GM21717 (cell line): ENCODE results near the gene C2CD4D.
"Not testable (repeated sequence)": the region's sequence is repeated elsewhere in the genome, so short reads cannot be mapped to it uniquely, and the experiment has no call there.

Experiments
- ATAC-seq: cut with Tn5 transposase; IDR thresholded peaks from one replicate; pipeline ENCODE4 v1.9.1; 2021; ENCODE audit warnings: mild to moderate bottlenecking, moderate library complexity; ENCODE audit not compliant: unreplicated experiment

The C2CD4D gene

DNA sequence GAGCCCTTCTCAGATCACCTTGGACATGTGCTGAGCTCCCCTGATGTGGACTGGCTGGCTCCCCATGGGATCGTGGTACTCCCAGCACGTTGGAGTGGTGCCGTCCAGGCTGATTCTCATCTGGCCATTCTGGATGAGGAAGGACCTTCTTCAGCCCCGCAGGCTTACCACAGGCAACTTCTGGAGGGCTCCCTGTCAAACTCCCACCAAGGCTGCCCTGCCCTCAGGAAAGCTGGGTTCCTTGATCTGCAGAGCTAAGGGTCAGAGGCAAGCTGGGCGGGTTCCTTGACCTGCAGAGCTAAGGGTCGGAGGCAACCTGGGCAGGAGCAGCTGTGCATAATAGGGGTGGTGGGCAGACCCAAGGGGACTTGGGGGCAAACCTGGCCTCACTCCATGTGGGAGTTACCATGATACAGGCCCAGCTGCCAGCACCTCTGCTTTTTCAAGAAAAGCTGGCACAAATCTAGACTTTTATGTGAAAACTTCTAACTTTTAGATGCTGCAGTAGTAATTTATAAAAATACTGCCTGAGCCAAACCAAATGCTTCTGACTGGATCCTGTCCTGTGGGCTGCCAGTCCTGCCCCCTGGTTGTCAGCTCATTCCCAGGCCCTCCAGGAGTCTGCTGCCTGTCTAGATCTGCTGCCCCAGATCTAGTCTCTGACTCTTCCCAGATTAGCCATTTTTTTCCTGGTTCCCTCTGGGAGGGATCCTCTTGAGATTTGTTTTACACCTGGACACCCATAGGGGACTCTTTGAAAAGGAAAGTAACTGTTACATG lies 19.5 kb upstream of the C2CD4D start:
- no peak for ATAC-seq

DNA sequence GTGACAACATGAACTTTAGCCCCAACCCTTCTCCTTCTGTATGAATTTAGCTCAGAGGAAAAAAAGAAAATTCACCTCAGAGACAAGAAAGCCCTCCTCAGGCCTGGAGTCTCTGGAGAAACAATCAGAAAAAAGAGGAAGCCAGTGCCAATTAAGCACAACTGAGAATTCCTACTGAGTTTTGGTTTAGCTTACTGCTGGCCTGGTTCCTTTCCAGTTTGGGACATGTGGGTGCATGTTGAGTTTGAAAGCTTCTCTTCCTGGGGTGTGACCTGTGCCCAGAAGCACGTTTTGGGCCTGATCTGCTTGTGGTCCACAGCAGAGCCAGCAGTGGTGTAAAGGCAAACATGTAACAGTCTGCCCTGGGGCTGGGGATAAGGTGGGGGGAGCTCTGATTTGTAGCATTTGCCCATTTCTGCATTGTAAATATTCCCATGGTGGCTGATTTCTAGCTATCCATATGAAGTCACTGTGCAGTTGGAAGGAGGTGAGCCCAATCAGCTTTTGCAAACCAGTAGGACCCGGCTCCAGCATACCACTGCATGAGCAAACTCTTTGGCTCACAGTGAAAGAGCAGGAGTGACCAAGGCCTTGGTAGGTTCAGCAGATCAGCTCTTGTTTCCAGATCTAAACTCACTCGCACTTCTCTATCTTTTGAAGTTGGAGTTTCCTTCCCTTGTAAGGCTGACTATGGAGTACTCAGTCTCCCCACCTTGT lies 18.6 kb upstream of the C2CD4D start:
- ATAC-seq, result no peak

DNA sequence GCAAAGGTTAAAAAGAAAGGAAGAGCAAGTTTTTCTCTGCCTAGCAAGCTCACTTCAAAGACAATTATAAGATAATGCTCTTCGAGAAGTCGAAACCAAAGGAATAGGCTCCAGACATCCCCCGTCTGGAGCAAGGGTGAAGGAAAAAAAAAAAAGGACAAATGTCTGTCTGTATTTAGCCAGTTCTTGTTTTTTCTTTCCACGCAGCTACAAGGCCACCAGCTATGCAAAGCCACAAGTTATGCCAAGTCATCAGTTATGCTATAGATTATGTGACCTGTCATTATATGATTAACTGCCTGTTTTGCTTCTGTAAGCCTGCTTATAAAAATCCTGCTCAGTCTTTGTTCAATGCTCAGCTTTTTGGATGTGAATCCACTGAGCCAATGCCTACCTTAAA lies 16.3 kb upstream of the C2CD4D start:
- ATAC-seq, result no peak

DNA sequence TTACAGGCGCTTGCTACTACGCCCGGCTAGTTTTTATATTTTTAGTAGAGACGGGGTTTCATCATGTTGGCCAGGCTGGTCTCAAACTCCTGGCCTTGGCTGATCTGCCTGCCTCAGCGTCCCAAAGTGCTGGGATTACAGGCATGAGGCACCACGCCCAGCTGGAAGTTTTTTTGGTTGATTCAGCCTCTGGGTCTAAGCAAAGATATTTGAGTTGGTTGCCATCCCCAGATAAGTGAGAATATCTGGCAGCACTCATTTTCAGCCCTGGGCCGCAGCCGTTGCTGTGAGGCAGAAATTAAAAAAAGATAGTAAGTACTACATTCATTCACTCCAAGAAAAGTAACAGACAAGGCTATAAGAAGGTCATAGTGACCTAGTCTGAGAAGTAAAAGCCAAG lies 15.9 kb upstream of the C2CD4D start:
- not testable (repeated sequence) for ATAC-seq

DNA sequence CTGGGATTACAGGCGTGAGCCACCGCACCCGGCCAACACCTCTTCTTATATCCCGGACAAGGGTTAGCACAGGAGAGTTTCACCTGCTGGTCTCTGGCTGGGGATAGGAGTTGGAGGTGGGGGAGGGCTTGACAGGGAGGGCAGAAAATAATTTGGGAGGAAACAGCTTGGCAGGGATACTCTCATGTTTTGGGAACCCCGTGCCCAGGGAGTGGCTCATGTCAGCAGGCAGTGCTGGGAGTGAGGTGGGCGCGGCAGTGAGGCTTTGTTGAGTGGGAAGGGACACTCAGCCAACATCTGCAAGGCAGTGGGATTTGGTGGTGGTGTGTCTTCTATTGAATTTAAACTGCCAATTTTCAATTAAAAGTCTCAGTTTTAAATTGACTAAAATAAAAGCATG lies 15.0 kb upstream of the C2CD4D start:
- ATAC-seq, result no peak

DNA sequence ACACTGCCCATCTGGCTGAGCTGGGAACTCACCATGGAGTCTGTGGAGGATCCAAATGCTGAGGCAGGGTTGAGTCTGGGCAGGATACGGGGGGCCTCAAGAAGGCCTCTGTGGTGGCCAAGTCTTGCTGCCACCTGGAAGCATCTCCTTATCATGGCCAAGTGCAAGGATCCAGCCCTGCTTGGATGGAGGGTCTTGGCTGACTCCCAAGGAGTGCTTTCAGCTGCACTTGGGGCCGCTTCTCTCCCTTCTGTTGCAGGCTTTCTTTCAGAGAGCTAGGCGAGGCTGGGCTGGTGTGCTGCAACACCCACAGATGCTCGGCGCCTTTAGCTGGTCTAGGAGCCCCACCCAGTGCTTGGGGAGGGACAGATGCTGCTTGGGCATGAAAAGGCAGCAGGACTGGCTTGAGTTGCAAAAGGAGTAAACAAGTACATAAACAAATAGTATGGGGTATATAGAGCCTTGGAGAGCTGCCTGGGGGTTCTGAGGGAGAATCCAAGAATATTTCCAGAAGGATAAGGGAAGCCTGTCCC lies 13.9 kb upstream of the C2CD4D start, which contains the start of gene THEM5:
Gene THEM5 (minus strand): TSS at position 302 of the 533 bp plus-strand sequence. CDS start 147 bp downstream, at position 155.
- no peak for ATAC-seq

DNA sequence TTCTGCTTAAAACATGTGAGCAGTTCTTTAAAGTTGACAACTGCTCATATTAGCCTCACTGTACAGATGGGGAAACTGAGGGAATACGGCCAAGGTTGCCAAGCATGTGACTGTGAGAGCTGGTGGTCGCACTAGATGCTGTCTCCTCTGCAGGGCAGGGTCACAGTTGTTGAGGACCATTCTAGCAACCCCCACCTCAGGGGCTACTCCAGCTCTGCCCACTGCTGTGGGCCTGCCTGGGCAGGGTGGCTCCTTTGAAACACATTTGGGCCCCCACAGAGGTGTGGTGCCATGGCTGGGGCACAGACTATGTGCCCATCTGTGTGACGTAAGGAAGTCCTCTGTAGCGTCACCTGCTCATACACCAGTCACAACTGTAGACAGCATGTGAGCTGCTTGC lies 13.1 kb upstream of the C2CD4D start:
- ATAC-seq, result no peak

DNA sequence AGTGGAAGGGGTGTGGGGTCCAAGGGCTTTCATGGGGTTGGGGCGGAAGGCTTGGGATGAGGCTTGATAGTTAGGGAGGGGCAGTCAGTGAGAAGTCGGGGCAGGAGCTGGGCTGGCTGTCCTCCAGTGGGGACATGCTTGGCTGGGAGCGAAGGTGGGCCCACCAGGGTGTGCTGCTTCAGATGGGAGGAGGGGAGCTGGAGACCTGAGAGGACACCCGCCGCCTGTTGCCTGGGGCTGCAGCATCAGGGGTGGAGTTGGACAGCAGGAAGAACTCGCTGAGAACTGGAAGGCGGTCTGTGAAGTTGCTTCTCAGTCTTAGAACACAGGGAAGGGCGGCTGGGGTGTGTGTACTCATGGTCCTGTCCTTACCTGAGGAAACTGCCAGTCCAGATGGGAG lies 12.3 kb upstream of the C2CD4D start:
- no peak for ATAC-seq

DNA sequence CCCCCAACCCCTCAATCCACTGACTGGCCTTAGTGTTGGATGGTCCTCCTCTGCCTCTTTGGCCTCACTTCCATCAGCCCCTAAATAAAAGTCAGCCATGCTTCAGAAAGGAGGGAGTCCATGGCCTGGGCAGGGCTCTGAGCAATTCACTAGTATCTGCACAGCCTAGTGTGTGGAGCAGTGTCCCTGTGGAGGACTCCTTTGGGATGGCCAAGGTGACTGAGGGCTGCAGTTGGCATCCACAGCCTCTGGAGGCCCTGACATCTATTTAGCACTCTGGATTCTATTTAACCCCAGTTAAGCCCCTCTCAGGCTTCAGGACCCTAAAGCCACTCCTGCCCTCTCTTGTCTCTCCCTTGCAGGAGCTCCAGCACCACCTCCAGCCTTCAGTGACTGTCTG lies 10.3 kb upstream of the C2CD4D start:
- no peak for ATAC-seq

DNA sequence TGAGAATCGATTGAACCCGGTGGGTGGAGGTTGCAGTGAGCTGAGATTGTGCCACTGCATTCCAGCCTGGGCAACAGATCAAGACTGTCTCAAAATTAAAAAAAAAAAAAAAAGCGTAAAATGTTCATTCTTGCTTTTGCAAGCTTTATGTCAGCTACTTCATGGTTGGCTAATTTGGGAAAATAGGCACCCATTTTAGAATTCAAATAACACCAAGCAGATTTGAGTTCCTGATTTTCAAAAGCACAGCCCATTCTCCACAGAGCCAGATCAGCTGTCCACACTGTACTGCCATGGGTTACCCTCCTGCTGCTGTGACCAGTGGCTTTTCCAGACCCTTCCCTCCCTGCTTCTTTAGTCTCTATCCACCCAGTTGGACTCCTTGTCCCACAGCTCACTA lies 9.5 kb upstream of the C2CD4D start:
- ATAC-seq, result no peak

DNA sequence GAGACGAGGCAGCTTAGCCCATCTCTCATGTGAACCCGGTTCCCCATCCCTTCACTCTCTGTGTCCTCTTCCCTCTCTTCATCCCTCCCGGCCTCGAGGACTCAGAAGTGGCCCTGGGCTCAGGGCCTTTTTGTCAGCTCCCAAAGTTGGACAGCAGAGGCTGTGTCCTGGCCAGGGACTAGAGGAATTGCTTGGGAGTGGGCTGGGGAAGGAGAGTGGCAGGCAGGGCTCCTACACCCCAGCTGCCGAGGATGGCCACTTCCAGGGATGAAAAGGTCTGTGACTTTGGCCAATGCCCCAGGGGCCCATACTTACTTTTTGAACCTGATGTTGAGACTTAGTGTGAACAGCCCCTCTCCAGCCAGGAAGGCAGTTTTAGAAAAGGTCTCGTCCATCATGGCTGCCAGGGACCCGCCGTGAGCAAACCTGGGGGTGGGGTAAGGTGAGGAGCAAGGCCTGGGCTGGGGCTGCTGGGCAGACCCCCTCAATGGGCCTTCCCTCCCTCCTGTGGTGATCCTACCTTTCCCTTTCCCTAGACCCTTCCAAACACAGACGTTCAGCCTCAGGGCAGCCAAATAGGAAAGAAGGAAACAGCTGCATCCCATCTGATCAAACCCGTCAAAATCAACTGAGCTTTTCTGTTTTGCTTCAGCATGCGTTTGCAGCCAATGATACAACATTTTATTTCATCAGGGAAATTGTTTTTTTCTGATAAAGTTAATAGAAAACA lies 8.4 kb upstream of the C2CD4D start:
- ATAC-seq, result no peak

DNA sequence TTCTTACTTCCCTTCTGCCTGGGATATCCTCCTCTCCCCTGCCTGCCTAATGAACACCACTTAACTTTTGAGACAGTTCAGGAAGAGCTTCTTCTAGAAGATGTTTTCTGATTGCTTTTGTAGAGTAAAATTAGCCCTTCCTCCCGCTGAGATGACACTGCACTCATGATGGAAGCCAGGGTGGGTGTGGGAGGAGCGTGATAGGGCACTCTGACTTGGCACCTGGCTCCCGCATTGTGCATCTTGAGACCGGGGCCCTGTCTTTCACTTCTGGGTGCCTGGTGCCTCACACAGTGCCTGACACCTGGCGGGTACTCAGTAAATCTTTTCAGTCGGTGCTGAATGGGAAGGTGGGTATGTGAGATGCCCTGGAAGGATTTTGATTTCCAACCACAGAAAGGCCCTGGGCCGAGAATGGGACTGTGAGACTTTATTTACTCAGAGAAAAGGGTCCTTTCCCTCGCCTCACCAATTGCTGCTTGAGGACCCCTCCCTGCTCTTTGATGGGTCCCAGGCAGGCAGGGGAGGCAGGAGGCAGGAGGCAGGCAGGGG lies 7.1 kb upstream of the C2CD4D start:
- no peak for ATAC-seq

DNA sequence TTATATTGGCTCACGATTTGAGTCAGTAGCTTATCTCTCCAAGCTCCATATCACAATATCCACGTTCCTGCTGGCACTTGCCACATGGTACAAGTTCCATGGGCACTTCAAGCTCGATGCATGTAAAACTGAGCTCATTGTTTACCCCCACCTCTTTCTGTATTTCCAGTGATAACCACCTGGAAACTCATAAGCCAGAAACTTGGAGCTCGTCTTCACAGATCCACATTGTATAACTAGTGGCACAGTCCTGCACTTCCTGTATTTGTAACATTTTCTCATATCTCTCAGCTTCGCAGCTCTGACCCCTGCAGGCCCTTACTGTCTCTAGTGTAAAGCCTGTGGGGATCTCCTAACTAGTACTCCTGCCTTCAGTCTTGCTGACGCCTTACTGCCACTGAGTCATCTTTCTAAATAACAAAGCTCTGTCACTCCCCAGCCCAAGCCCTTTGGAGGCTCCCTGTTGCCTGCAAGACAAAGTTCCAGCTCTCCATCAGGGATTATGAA lies 6.5 kb upstream of the C2CD4D start:
- no peak for ATAC-seq

DNA sequence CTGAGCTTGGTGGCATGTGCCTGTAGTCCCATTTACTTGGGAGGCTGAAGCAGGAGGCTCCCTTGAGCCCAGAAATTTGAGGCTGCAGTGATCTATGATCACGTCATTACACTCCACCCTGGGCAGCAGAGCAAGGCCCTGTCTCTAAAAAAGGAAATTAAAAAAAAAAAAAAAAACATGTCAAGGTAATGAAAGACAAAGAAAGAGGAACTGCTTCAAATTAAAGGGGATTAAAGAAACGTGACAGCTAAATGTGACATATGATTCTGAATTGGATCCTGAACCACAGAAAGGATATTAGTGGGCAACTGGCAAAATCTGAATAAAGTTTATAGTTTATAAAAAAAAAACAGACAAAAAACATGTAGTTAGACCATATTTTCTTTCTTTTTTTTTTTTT lies 3.8 kb upstream of the C2CD4D start:
- ATAC-seq, result no peak

DNA sequence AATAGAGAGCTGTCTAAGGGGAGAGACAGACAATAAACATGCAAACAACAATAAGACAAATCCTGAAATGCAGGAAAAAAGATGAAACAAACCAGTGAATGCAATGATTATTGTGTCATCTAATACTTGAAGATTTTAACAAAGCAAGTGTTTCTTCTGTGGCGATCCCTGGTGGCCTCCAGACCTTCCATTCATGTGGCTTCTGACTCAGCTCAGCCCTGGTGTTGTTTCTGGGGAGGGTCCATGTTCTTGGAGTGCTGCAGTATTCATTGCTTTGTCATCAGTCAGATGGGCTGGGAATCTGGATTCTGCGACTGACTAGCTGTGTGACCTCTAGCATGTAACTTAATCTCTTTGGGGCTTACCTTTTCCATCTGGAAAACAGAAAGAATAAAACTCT lies 1.5 kb upstream of the C2CD4D start:
- no peak for ATAC-seq

DNA sequence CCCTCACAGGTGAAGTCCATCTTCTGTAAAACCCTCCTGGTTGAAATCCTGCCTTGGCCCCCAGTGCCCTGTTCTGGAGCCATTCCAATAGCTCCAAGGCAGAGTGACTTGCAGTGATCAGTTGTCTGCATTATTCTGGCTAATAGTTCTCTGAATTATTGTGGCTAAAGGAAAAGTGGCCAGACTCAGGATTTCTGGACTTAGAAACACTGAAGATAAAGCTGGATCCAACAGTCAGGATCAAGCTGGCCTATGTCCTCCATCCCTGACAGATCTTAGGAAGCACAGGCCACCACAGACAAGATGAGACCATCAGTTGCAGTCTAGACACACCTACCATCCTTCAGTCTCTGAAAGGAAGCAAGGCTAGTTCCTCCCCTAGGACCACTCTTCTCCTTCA lies 801 bp upstream of the C2CD4D start:
- no peak for ATAC-seq

DNA sequence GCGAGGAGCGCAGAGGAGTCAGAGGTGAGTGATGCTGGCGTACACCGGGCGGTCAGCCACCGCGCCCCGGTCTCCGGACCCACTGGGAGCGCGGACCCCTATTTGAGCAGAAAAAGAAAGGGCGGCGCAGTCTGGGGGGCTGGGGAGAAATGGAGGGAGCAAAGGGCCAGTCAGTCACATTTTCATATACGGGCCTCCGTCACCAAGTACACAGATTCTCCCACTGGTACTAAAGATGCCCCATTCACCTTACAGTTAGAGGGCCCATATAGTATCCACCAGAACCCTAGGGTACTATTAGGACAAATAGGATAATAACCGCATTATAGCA lies 573 bp downstream of the C2CD4D start:
- no peak for ATAC-seq

DNA sequence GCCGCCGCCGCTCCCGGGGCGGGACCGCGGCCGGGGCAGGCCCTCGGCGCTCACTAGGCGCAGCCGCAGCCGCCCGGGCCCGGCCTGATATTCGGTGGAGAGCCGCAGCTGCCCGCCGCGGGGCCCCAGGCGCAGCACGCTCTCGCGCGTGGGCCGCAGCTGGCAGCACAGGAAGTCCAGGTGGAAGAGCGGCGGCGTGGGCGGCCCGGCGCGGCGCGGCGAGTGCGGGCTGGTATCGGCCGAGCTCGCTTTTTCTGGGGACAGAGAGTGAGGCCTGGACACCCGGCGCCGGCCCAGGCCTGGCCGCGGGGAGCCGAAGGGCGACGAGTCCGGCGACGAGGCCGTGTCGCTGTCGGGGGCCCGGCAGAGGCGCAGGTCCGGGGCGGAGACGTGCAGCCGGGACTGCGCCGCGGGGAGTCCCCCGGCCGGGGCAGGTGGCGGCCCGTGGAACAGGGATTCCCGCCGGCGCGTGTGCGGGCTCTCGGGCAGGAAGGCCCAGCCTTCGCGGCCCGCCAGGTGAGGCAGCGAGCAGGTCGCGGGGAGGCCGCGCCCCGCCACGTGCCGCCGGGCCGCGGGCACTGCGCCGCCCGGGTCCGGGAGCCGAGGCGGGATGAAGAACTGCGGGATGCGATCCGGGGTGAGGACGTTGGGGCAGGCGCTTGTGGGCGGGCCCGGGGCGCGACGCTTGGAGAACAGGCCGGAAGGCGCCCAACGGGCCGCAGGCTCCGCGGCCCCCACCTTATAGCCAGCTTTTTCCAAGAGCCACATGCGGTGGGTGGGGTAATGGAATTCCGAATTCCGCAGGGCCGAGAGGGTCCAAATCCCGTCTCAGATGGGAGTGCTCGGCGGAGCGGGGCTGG lies 1.2 kb downstream of the C2CD4D start:
- no peak for ATAC-seq

DNA sequence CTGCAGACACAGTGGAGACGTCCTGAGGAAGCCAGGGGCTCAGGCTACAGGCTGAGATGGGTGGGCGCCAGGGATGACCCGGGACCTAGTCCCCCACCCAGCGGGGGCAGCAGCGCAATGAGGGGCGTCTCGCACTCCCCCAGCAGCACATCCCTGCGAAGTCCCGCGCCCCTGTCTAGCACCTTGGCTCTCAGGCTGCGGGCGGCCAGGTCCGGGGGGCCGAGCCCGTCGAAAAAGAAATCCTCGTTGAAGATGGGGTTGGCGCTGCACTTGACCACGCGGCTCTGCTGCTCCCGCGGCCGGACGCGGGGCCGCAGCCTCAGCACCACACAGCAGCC lies 1.8 kb downstream of the C2CD4D start:
- no peak for ATAC-seq

DNA sequence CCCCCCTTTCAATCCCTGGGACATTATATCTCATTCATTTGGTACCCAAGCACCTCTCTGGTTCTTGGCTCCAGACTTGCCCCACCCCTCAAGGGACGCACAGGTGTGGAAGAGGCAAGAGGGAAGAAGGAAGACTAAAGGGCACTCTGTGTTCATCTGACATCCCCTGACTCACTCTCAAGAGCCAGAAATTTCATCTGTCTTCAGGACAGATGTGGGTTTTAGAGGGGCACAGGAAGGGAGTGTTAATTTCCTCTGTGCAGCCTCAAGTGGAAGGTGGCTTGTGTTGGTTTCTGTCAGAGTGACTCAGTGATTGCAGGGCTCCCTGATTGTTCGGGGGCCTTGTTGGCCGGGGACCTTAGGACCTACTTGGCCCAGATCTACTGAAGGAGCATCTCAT lies 2.4 kb downstream of the C2CD4D start:
- no peak for ATAC-seq
